Tibial nerve (tissue), 4 donors: ENCODE data around the gene ACSM3. TPM values are rescaled to one million over a fixed set of nuclear protein-coding genes. Genes with fewer than 3 reads are reported as not detected.
"Not testable (repeated sequence)": the region's sequence is repeated elsewhere in the genome, so short reads cannot be mapped to it uniquely, and the experiment has no call there.

Experiments
- DNase-seq, 2 donors: peaks; one replicate each; pipeline ENCODE4 v3.0.0-alpha.2; 2019; ENCODE audit warnings: low spot score in 2 of 2
- H3K27ac ChIP-seq, 4 donors: fragments of 200-600 bp; sonication (generic) in 3 of 4; one replicate each; pipeline ENCODE4 v1.5.1; 2017 to 2019; ENCODE audit warnings: mild to moderate bottlenecking in 1 of 4
- H3K27me3 ChIP-seq, 2 donors: fragments of 200-600 bp; sonication (generic) in 1 of 2; one replicate each; pipeline versions ENCODE4 v1.5.1 to v1.6.0; 2017 to 2019
- H3K36me3 ChIP-seq, 3 donors: fragments of 200-600 bp; sonication (generic); one replicate each; pipeline ENCODE4 v1.5.1; 2018 to 2019
- H3K4me1 ChIP-seq, 4 donors: fragments of 200-600 bp; sonication (generic) in 3 of 4; one replicate each; pipeline ENCODE4 v1.5.1; 2017 to 2019
- H3K4me3 ChIP-seq, 4 donors: fragments of 200-600 bp; sonication (generic) in 3 of 4; one replicate each; pipeline ENCODE4 v1.5.1; 2017 to 2019; ENCODE audit warnings: mild to moderate bottlenecking in 1 of 4, moderate library complexity in 1 of 4
- H3K9me3 ChIP-seq, 4 donors: fragments of 200-600 bp; sonication (generic) in 3 of 4; one replicate each; pipeline ENCODE4 v1.5.1; 2017 to 2019
- CTCF ChIP-seq, 5 experiments: fragments of 200-600 bp in 3 of 5; fragments of 450-650 bp in 2 of 5; sonication (generic) in 3 of 5; IDR thresholded peaks; one replicate each; pipeline ENCODE4 v1.5.1; 2016 to 2019; ENCODE audit warnings: antibody characterized with exemption in 5 of 5, mild to moderate bottlenecking in 3 of 5, moderate library complexity in 2 of 5
- EP300 ChIP-seq, 2 donors: sonication (generic); formaldehyde crosslinking; IDR thresholded peaks; one replicate each; pipeline ENCODE4 v1.6.1; 2017; ENCODE audit warnings: antibody characterized with exemption in 2 of 2, mild to moderate bottlenecking in 1 of 2
- POLR2A ChIP-seq, 2 donors: fragments of 450-650 bp; IDR thresholded peaks; one replicate each; pipeline ENCODE4 v1.6.1; 2017; ENCODE audit warnings: antibody characterized with exemption in 2 of 2, mild to moderate bottlenecking in 2 of 2, moderate library complexity in 2 of 2
- WGBS, 2 donors: methylation state at CpG; one replicate each; pipeline ENCODE4 v1.1.5; 2018; 5-methylcytosine and 5-hydroxymethylcytosine counted together
- total RNA-seq, 4 donors: library from RNA; depleted of rRNA; stranded (reverse); fragments of >200 nt; gene quantifications; one replicate each; pipeline ENCODE4 v1.1.0, GENCODE V29; 2016

ACSM3 gene
- total RNA-seq, 4 donors from 2014 or later = 1.2 to 2.5 (median 1.6) TPM

DNA sequence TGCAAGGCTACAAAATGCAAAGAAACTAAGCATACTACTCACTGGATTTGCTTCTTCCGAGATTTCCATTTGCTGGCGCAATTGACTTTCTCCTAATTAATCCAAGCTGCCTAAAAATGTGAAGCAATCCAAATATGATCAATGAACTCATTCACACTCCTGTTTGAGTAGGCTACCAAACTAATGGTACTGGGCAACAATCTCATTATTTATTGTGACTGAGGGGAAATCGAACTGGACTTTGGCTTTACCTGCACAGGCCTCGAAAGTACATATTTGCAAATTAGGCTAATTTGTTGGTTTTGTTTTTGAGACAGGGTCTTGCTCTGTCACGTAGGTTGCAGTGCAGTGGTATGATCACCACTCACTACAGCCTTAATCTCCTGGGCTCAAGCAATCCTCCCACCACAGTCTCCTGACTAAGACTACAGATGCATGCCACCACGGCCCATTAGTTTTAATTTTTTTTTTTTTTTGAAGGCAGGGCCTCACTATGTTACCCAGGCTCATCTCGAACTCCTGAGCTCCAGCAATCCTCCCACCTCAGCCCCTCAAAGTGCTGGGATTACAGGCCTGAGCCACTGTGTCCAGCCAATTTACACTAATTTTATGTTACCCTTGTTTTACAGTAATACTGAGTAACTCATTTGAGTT is 39.9 kb downstream of the ACSM3 start:
- Histone ChIP-seq H3K9me3 (no peaks in the 10 kb centered on the region), H3K27ac (no peak overlapping the region), H3K36me3 (peaks cover 0 to 14% (median 0%) of the 10 kb centered on the region in 3 donors), H3K4me3 (no peak overlapping the region), H3K27me3 (no peaks in the 10 kb centered on the region), H3K4me1 (peaks cover 0 to 21% (median 5%) of the 10 kb centered on the region in 4 donors)
- TF ChIP-seq EP300 (IDR thresholded peaks at IDR 0.05) (no peak), POLR2A (IDR thresholded peaks at IDR 0.05) (no peak), CTCF (IDR thresholded peaks at IDR 0.05) (no peak)
- WGBS, 2 donors = 90 to 94% methylated on average over 7 of the region's 7 CpGs
- DNase-seq = no peak

GRCh38 chr16:20805684-20806167 is 41.9 kb downstream of the ACSM3 start:
- peak overlapping the region; percentile 63 to 95 (median 85) for H3K27ac ChIP-seq
- H3K36me3 ChIP-seq, H3K27me3 ChIP-seq, H3K9me3 ChIP-seq, DNase-seq: not testable (repeated sequence)
- WGBS, 2 donors = 5 to 10% methylated on average over 12 of the region's 12 CpGs
- peaks cover 0 to 21% (median 5%) of the 10 kb centered on the region in 4 donors for H3K4me1 ChIP-seq
- peak overlapping the region; percentile 60 to 89 (median 80) for H3K4me3 ChIP-seq

DNA sequence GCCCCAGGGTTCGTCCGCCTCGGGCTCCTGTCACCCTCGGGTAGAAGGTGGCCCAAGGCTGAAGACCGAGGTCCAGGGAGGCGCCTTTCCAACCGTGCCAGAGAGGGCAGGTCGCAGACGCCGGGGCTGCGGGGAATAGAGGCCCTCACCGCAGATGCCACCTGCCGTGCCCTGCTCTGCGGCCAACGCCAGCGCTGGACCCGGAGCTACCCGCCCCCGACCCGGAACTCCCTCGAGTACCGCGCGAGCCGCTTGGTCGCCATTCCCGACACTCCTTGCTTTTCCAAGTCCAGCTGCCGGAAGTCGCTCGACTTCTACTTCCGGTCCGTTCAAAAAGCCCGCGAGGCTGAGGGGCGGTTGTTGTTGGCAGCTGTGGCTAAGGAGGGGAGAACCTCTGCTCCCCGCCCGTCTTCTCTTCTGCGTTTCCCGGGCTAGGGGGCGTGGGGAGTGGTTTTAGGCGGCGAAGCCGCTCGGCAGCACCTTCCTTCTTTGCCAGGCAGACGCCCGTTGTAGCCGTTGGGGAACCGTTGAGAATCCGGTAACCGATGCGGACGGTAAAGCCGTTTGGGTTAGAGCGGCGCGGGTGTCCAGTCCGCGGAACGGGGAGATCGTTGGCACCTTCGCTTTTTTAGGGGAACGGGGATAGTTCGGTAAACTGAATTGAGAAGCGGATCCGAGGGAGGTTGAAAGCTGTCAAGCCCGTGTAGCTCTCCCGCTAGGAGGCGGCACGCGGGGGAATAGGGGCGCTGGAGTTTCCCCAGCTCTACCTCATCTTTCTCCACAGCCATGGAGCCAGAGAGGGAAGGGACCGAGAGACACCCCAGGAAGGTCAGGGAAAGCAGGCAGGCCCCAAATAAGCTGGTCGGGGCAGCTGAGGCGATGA is 42.6 kb downstream of the ACSM3 start, which contains the start of the genes ERI2 and REXO5:
TSS of gene ERI2 (minus strand) at position 305 of the 883 bp plus-strand sequence. CDS start at position 263, 42 bp downstream.
TSS of gene REXO5 (plus strand) at position 360 of the 883 bp plus-strand sequence. CDS start at position 787, 427 bp downstream.
- peak in 1 of 2 donors; percentile 40 for TF ChIP-seq POLR2A (IDR thresholded peaks at IDR 0.05)
- peak in 1 of 2 donors; percentile 75 for TF ChIP-seq EP300 (IDR thresholded peaks at IDR 0.05)
- TF ChIP-seq CTCF (IDR thresholded peaks at IDR 0.05) = peak in 4 of 5 experiments; percentile 26 to 45 (median 41)

DNA sequence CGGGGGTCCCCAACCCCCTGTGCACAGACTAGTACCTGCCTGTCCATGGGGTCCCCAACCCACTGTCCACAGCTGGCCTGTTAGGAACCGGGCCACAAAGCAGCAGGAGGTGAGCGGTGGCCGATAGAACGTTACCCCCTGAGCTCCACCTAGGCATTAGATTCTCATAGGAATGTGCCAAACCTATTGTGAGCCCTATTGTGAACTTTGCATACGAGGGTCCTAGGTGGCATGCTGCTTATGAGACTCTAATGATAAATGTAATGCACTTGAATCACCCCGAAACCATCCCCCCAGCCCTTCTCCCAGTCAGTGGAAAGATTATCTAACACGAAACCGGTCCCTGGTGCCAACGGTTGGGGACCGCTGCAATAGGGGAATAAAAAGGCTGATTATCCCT is 44.0 kb downstream of the ACSM3 start:
- 93% methylated on average over 11 of the region's 11 CpGs for WGBS, 2 donors
- Histone ChIP-seq H3K9me3 (no peaks in the 10 kb centered on the region), H3K36me3 (no peaks in the 10 kb centered on the region), H3K27ac (no peak overlapping the region), H3K4me1 (peaks cover 0 to 21% (median 5%) of the 10 kb centered on the region in 4 donors), H3K4me3 (no peak overlapping the region), H3K27me3 (no peaks in the 10 kb centered on the region)
- no peak for DNase-seq
- TF ChIP-seq POLR2A (IDR thresholded peaks at IDR 0.05) (no peak), CTCF (IDR thresholded peaks at IDR 0.05) (no peak), EP300 (IDR thresholded peaks at IDR 0.05) (no peak)

More for the DNA sequence above, 42.6 kb downstream of the ACSM3 start, which contains the start of the genes ERI2 and REXO5:
- H3K4me3 ChIP-seq = peak within 1 kb of the TSS; percentile 60 to 89 (median 80)
- peak; percentile 75 to 86 for DNase-seq
- peaks cover 0 to 8% (median 0%) of the 10 kb centered on the region in 3 donors for H3K36me3 ChIP-seq
- H3K9me3 ChIP-seq = no peaks in the 10 kb centered on the region
- no peaks in the 10 kb centered on the region for H3K27me3 ChIP-seq
- H3K4me1 ChIP-seq = peaks cover 0 to 21% (median 5%) of the 10 kb centered on the region in 4 donors
- 0 to 1% methylated on average over 46 to 59 of the region's 74 CpGs for WGBS, 2 donors
- peak within 1 kb of the TSS; percentile 63 to 95 (median 85) for H3K27ac ChIP-seq

DNA sequence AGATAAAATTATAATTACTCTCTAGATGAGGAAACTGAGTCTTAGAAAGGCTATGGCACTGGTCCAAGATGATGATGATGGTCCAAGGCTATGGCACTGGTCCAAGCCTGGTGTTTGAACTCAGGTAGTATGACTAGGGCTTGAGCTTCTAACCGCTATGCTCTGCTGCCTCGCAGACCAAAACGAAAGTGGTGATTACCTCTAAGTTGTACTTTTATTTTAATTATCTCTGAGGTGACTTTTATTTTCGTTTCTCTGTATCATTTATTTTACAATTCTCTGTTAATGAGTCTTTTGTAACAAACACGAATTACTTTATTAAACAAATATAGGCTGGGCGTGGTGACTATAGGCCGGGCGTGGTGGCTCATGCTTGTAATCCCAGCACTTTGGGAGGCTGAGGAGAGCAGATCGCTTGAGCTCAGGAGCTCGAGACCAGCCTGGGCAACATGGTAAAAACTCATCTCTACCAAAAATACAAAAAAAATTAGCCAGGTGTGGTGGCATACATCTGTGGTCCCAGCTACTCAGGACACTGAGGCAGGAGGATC is 48.1 kb downstream of the ACSM3 start:
- Histone ChIP-seq H3K36me3 (peaks cover 0 to 7% (median 0%) of the 10 kb centered on the region in 3 donors), H3K27me3 (no peaks in the 10 kb centered on the region), H3K9me3 (no peaks in the 10 kb centered on the region), H3K4me3 (no peak overlapping the region), H3K27ac (no peak overlapping the region), H3K4me1 (peaks cover 0 to 9% (median 4%) of the 10 kb centered on the region in 4 donors)
- TF ChIP-seq POLR2A (IDR thresholded peaks at IDR 0.05) (no peak), CTCF (IDR thresholded peaks at IDR 0.05) (no peak), EP300 (IDR thresholded peaks at IDR 0.05) (no peak)
- DNase-seq = no peak
- WGBS, 2 donors = 95 to 96% methylated on average over 10 of the region's 10 CpGs
